Body of pancreas (tissue), 4 donors: ENCODE measurements around the gene FREM1.

Experiments used
- POLR2A ChIP-seq, 3 donors: fragments of 450-650 bp; IDR thresholded peaks; one replicate each; pipeline ENCODE4 v1.6.1; 2016; ENCODE audit warnings: antibody characterized with exemption in 3 of 3, mild to moderate bottlenecking in 2 of 3
- TF ChIP-seq, protein P1 (sequence below), 7 experiments: fragments of 450-650 bp in 4 of 7; fragments of 200-600 bp in 3 of 7; sonication (generic) in 3 of 7; IDR thresholded peaks; one replicate each; pipeline ENCODE4 v1.5.1; 2016 to 2019; ENCODE audit warnings: antibody characterized with exemption in 7 of 7

DNA sequence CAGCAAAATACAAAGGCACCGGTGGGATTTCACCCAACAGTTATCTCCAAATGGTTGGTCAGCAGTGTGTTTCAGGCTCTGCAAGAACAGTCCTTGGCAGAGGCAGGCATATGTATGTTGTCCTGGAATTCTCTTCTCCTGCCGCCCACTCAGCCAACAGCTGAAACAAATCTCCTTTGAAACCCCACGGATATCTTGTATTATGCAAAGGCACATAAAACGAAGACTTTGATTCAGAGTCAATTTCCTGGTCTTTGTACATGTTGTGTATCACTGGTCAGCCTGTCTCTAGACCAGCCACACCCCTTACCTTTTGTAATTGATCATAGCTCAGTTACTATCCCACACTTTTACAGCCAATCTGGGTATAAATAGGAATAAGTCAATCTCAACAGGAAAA is 29.2 kb downstream of the FREM1 start:
- TF ChIP-seq, protein P1, sequence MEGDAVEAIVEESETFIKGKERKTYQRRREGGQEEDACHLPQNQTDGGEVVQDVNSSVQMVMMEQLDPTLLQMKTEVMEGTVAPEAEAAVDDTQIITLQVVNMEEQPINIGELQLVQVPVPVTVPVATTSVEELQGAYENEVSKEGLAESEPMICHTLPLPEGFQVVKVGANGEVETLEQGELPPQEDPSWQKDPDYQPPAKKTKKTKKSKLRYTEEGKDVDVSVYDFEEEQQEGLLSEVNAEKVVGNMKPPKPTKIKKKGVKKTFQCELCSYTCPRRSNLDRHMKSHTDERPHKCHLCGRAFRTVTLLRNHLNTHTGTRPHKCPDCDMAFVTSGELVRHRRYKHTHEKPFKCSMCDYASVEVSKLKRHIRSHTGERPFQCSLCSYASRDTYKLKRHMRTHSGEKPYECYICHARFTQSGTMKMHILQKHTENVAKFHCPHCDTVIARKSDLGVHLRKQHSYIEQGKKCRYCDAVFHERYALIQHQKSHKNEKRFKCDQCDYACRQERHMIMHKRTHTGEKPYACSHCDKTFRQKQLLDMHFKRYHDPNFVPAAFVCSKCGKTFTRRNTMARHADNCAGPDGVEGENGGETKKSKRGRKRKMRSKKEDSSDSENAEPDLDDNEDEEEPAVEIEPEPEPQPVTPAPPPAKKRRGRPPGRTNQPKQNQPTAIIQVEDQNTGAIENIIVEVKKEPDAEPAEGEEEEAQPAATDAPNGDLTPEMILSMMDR (IDR thresholded peaks at IDR 0.05): no peak
- TF ChIP-seq POLR2A (IDR thresholded peaks at IDR 0.05): no peak
